SK-N-SH (cell line): ENCODE data around the gene YDJC. TPM values are rescaled to one million over a fixed set of nuclear protein-coding genes. Genes with fewer than 3 reads are reported as not detected.

Experiments
- CTCF ChIA-PET: fragments of 300-600, 350-600 bp; formaldehyde crosslinking; extraction: SDS; loops from one replicate; lab custom pipeline; 2021; lab: Yijun Ruan, JAX
- POLR2A ChIA-PET: fragments of 350-600 bp; sonication (Branson Sonifier 250); formaldehyde crosslinking; extraction: SDS; loops from one replicate; lab custom pipeline; 2020; ENCODE audit warnings: antibody characterized with exemption, inconsistent platforms; lab: Yijun Ruan, JAX
- DNase-seq: peaks from one replicate; pipeline ENCODE4 v3.0.0; 2012
- H2AFZ ChIP-seq: fragments of 200-600 bp; sonication (generic); 2 replicates; pipeline ENCODE4 v1.8.1; 2016; ENCODE audit warnings: antibody characterized with exemption, mild to moderate bottlenecking, low read depth
- H3F3A ChIP-seq: fragments of 200-600 bp; sonication (generic); replicated peaks from 2 replicates; pipeline ENCODE3; 2016; ENCODE audit warnings: antibody characterized with exemption, mild to moderate bottlenecking; ENCODE audit not compliant: insufficient read depth
- H3K27ac ChIP-seq, 2 experiments: fragments of 200-500 bp in 1 of 2; fragments of 200-600 bp in 1 of 2; sonication (Bioruptor generic) in 1 of 2; sonication (generic), shearing (Covaris generic) in 1 of 2; 2 replicates each; pipeline versions ENCODE4 v1.5.1 to v1.6.1; 2014 to 2016; ENCODE audit warnings: low read depth in 2 of 2, inconsistent platforms in 1 of 2, low read length in 1 of 2, mild to moderate bottlenecking in 1 of 2, mixed read lengths in 1 of 2
- H3K27me3 ChIP-seq: fragments of 200-600 bp; sonication (generic), shearing (Covaris generic); 2 replicates; pipeline ENCODE4 v1.6.1; 2016; ENCODE audit warnings: mixed run types; ENCODE audit not compliant: insufficient read depth
- H3K36me3 ChIP-seq, 2 experiments: fragments of 200-500 bp in 1 of 2; fragments of 200-600 bp in 1 of 2; sonication (Bioruptor generic) in 1 of 2; sonication (generic) in 1 of 2; replicated peaks in 1 of 2; 2 replicates each; pipeline versions ENCODE3 to v1.5.1; 2014 to 2016; ENCODE audit warnings: low read length in 1 of 2, mild to moderate bottlenecking in 1 of 2; ENCODE audit not compliant: insufficient read depth in 2 of 2, control insufficient read depth in 1 of 2
- H3K4me1 ChIP-seq, 2 experiments: fragments of 200-500 bp in 1 of 2; fragments of 200-600 bp in 1 of 2; sonication (Bioruptor generic) in 1 of 2; sonication (generic), shearing (Covaris generic) in 1 of 2; 2 replicates each; pipeline versions ENCODE4 v1.5.1 to v1.6.1; 2014 to 2016; ENCODE audit warnings: low read depth in 1 of 2, low read length in 1 of 2, mixed run types in 1 of 2; ENCODE audit not compliant: insufficient read depth in 2 of 2, control insufficient read depth in 1 of 2
- H3K4me2 ChIP-seq: fragments of 200-600 bp; sonication (generic), shearing (Covaris generic); 2 replicates; pipeline ENCODE4 v1.6.1; 2017; ENCODE audit warnings: mixed run types
- H3K4me3 ChIP-seq, 2 experiments: fragments of 200-500 bp in 1 of 2; fragments of 200-600 bp in 1 of 2; sonication (Bioruptor generic) in 1 of 2; sonication (generic), shearing (Covaris generic) in 1 of 2; 2 replicates each; pipeline versions ENCODE4 v1.5.1 to v1.8.1; 2014 to 2016; ENCODE audit warnings: low read depth in 2 of 2, inconsistent platforms in 1 of 2, low read length in 1 of 2, mild to moderate bottlenecking in 1 of 2, mixed read lengths in 1 of 2, moderate library complexity in 1 of 2
- H3K79me2 ChIP-seq: fragments of 200-600 bp; sonication (generic); 2 replicates; pipeline ENCODE4 v1.8.1; 2017; ENCODE audit warnings: mild to moderate bottlenecking; ENCODE audit not compliant: insufficient read depth
- H3K9ac ChIP-seq: fragments of 200-600 bp; sonication (generic); 2 replicates; pipeline ENCODE4 v1.6.1; 2017; ENCODE audit warnings: mixed run types
- H3K9me2 ChIP-seq: fragments of 200-600 bp; sonication (generic); 2 replicates; pipeline ENCODE4 v1.6.1; 2017; ENCODE audit warnings: mixed run types
- H3K9me3 ChIP-seq: fragments of 200-600 bp; sonication (generic); 2 replicates; pipeline ENCODE4 v1.6.1; 2017; ENCODE audit warnings: mixed run types, mild to moderate bottlenecking, moderate library complexity
- H4K20me1 ChIP-seq: fragments of 200-600 bp; sonication (generic); 2 replicates; pipeline ENCODE4 v1.6.1; 2017; ENCODE audit warnings: mild to moderate bottlenecking, mixed run types; ENCODE audit not compliant: insufficient read depth
- CHD2 ChIP-seq: fragments of 150-350 bp; IDR thresholded peaks from 2 replicates; pipeline ENCODE4 v1.6.1; 2018; ENCODE audit warnings: low read length; ENCODE audit not compliant: partially characterized antibody
- ELF1 ChIP-seq: IDR thresholded peaks from 2 replicates; pipeline ENCODE4 v1.4.0; 2012
- EP300 ChIP-seq, 2 experiments: IDR thresholded peaks; 2 replicates each; pipeline versions ENCODE4 v1.4.0 to v1.6.1; 2012; ENCODE audit warnings: borderline replicate concordance in 1 of 2, low read depth in 1 of 2, low read length in 1 of 2
- EZH2phosphoT487 ChIP-seq: fragments of 200-600 bp; sonication (generic); IDR thresholded peaks from 2 replicates; pipeline ENCODE4 v1.6.1; 2017; ENCODE audit warnings: low read depth, mixed run types, mild to moderate bottlenecking, antibody characterized with exemption, moderate library complexity, borderline replicate concordance
- FOXM1 ChIP-seq: IDR thresholded peaks from 2 replicates; pipeline ENCODE4 v1.4.0; 2012; ENCODE audit warnings: low read depth, mild to moderate bottlenecking
- GABPA ChIP-seq: IDR thresholded peaks from 2 replicates; pipeline ENCODE4 v1.4.0; 2012; ENCODE audit warnings: low read depth, mild to moderate bottlenecking
- GATA2 ChIP-seq: sonication (generic); formaldehyde crosslinking; IDR thresholded peaks from 2 replicates; pipeline ENCODE4 v1.5.0; 2020; ENCODE audit warnings: mild to moderate bottlenecking, missing genetic modification reagents
- IRF3 ChIP-seq: fragments of 150-350 bp; IDR thresholded peaks from 2 replicates; pipeline ENCODE4 v1.6.1; 2016; ENCODE audit warnings: mild to moderate bottlenecking, low read depth, low read length
- JUND ChIP-seq: IDR thresholded peaks from 2 replicates; pipeline ENCODE4 v1.4.0; 2012
- MAX ChIP-seq: IDR thresholded peaks from 2 replicates; pipeline ENCODE4 v1.4.0; 2012; ENCODE audit warnings: low read depth
- MEF2A ChIP-seq: IDR thresholded peaks from 2 replicates; pipeline ENCODE4 v1.4.0; 2012; ENCODE audit warnings: low read depth, borderline replicate concordance
- NRF1 ChIP-seq: IDR thresholded peaks from 2 replicates; pipeline ENCODE4 v1.6.1; 2012; ENCODE audit warnings: low read depth, mild to moderate bottlenecking, low read length
- PBX3 ChIP-seq: IDR thresholded peaks from 2 replicates; pipeline ENCODE4; 2012
- POLR2AphosphoS5 ChIP-seq: IDR thresholded peaks from 2 replicates; pipeline ENCODE4 v1.6.1; 2012; ENCODE audit warnings: low read depth, low read length
- REST ChIP-seq: IDR thresholded peaks from 2 replicates; pipeline ENCODE4 v1.6.1; 2012; ENCODE audit warnings: mild to moderate bottlenecking, low read depth, low read length, moderate library complexity
- RXRA ChIP-seq: IDR thresholded peaks from 2 replicates; pipeline ENCODE4 v1.4.0; 2012; ENCODE audit warnings: low read depth, mild to moderate bottlenecking, borderline replicate concordance
- SIN3A ChIP-seq: IDR thresholded peaks from 2 replicates; pipeline ENCODE4 v1.6.1; 2012; ENCODE audit warnings: low read depth, mild to moderate bottlenecking, low read length, moderate library complexity, borderline replicate concordance
- TAF1 ChIP-seq: IDR thresholded peaks from 2 replicates; pipeline ENCODE4 v1.6.1; 2012; ENCODE audit warnings: low read depth, mild to moderate bottlenecking, low read length, moderate library complexity, borderline replicate concordance
- USF2 ChIP-seq: fragments of 150-350 bp; IDR thresholded peaks from 2 replicates; pipeline ENCODE4 v1.6.1; 2017; ENCODE audit warnings: antibody characterized with exemption, low read length, low read depth, borderline replicate concordance
- YY1 ChIP-seq: IDR thresholded peaks from 2 replicates; pipeline ENCODE4 v1.4.0; 2012; ENCODE audit warnings: low read depth, mild to moderate bottlenecking
- WGBS: methylation state at CpG from one replicate; pipeline ENCODE4 v1.1.6; 2017; ENCODE audit warnings: low lambda C conversion rate; 5-methylcytosine and 5-hydroxymethylcytosine counted together
- polyA plus RNA-seq, 3 experiments: library from polyadenylated mRNA; depleted of rRNA; stranded (reverse); fragments of >200 nt; gene quantifications; 2 replicates each; pipeline ENCODE4 v1.2.3, GENCODE V29; 2012

Gene YDJC
- polyA plus RNA-seq, 1 of the 3 experiments (the other 2 are of a cell fraction): 37.4 TPM

GRCh38 chr22:21666786-21667185 lies 37.0 kb upstream of the YDJC start:
- Histone ChIP-seq H3K4me1 (peaks cover 0 to 2% of the 10 kb centered on the region in 2 experiments; a peak in 1 of 4 replicates), H3F3A (no peaks in the 10 kb centered on the region), H3K27me3 (no peaks in the 10 kb centered on the region), H3K9ac (peak overlapping the region; percentile 78), H4K20me1 (no peaks in the 10 kb centered on the region), H3K27ac (peak overlapping the region in 1 of 2 experiments; percentile 86; a peak in 1 of 4 replicates), H3K79me2 (peaks cover 41% of the 10 kb centered on the region), H3K9me3 (no peaks in the 10 kb centered on the region), H3K36me3 (peaks cover 22% of the 10 kb centered on the region in 2 experiments), H3K4me2 (peak overlapping the region; percentile 83), H3K9me2 (no peaks in the 10 kb centered on the region), H3K4me3 (peak overlapping the region; percentile 72 to 98), H2AFZ (peak overlapping the region; percentile 97; the same call in 1 of the 2 replicates)
- TF ChIP-seq CHD2 (no peak), ELF1 (no peak), GATA2 (CRISPR knock-in tag) (no peak), NRF1 (no peak), EZH2phosphoT487 (no peak), EP300 (IDR thresholded peaks at IDR 0.05; ENCODE audit: borderline replicate concordance in 1 of 2, low read depth in 1 of 2, low read length in 1 of 2) (no peak), MEF2A (no peak), TAF1 (no peak), FOXM1 (no peak), JUND (no peak), RXRA (no peak), MAX (no peak), IRF3 (no peak), SIN3A (no peak), POLR2AphosphoS5 (no peak), YY1 (no peak), GABPA (no peak), REST (no peak), PBX3 (no peak), USF2 (no peak)
- CTCF ChIA-PET: interaction anchor here (1.1 kb wide), 1 partner anchor 24 kb away, joined by 4 read pairs; no protein-coding TSS in a partner anchor
- no peak for DNase-seq
- POLR2A ChIA-PET: interaction anchor here (1.1 to 2.1 kb wide), 2 partner anchors 9 to 24 kb away, joined by 6 to 12 read pairs; partner anchors contain the start of gene SDF2L1
- WGBS: 11% methylated on average over 16 of the region's 16 CpGs
